NCI-H446 treated with DMSO at 0.1 percent for 48 hours (cell line): ENCODE measurements around the gene LHX1.

ENCODE experiments used
- DNase-seq: peaks from one replicate; lab custom pipeline; 2025; lab: John Stamatoyannopoulos, UW

Gene LHX1

DNA sequence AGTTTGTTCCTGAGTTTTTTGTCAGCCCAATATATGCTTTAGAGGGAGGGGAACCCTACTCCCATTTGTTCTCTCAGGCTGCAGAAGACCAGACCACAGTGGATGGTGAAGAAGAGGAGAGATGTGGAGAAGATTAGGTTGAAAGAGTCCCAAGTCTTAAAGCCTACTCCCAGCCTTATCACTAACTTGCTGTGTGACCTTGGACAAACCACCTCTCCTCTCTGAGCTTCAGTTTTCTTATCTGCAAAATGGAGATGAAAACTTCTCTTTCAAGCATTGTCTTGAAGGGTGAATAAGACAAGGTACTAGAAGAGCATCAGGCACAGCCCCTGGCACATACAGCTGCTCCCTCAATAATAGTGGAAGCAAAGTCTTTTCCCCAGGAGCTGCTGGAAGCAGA, 15.1 kb upstream of the LHX1 start:
- DNase-seq: no peak

DNA sequence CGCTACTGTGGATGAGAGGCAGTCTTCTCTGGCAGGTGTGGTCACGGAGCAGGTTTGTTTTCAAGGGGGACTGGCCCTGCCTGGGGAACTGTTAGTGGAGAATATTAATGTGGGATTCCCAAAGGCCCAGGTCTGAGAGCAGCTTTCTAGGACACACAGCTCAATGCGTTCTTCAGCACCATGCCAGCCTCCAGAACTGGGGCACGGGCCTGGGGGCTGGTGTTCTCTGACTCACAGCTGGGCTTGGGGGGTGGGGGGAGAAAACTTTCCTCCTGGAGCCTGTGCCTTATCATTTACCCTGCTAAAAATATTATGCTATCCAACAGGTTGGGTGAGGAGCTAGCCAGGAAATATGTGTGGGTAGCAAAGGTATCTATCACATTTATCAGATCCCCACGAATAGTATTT, 13.5 kb upstream of the LHX1 start:
- DNase-seq: no peak

DNA sequence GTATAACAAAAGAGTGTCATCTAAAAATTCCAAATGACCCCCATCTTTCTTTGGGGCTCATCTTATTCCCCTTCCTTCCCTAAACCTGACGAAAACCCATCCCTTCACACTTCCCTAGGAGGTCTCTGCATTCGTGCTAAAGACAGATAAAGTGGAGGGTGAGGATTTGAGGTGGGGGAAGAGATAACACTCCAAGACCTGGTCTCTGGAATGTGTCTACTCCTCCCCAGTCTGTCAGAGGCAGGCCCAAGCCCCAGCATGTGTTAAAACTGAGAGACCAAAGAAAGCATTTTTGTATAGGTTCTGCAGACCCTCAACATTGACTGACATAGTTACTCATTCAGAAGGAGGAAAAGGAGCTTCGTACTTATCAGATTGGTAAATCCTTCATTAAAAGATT, 11.0 kb upstream of the LHX1 start:
- no peak for DNase-seq

DNA sequence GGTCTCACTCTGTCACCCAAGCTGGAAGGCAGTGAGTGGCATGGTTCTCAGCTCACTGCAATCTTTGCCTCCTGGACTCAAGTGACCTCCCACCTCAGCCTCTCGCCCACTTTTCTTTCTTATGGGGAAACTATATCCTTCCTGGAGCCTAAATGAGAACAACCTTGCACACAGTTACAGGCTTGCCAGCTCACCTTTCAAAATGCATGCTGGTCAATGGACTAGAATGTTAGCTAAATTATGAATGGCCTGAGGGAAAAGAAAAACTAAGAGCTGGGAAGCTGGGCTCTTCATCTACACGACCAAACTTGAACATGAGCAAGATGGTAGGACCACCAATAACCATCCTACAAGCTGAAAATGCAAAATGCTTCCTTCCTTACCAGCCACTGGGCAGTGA, 10.6 kb upstream of the LHX1 start:
- no peak for DNase-seq

DNA sequence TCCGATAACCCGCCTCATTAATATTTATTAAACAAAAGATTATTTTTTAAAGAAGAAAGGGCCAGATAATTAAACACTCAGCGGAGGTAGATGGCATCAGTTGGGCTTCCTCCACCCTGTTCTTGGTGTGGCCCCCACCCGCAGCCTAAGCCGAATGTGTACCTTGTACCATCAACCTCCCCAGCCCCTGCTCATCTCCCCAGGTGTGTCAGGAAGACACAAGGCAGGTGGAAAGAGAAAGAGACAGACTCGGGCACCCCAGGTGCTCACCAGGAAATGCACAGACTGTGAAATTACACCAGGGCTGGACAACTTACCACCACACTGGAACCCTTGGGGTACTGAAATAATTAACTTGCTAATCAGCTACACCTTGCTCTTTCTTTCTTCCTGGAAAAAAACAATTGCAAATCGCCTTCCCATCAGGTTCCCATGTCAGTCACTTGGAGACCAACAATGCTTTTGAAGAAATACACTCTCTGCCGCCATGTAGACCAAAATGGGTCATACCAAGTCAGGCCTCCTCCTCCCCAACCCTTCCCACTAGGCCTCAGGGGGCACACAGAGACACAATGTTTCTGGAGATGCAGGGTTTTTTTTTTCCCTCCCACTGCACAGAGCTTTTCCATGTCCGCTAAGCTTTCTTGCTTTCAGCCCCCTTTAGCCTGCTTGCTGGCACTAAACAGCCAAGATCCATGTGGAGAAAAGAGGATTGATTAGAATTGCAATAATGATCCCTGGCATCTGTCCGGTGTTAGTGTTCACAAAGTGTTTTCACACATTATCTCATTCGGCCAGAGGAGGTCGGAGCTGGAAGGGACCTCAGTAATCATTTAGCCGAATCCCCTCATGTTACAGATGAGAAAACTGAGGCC, 8.6 kb upstream of the LHX1 start:
- no peak for DNase-seq

DNA sequence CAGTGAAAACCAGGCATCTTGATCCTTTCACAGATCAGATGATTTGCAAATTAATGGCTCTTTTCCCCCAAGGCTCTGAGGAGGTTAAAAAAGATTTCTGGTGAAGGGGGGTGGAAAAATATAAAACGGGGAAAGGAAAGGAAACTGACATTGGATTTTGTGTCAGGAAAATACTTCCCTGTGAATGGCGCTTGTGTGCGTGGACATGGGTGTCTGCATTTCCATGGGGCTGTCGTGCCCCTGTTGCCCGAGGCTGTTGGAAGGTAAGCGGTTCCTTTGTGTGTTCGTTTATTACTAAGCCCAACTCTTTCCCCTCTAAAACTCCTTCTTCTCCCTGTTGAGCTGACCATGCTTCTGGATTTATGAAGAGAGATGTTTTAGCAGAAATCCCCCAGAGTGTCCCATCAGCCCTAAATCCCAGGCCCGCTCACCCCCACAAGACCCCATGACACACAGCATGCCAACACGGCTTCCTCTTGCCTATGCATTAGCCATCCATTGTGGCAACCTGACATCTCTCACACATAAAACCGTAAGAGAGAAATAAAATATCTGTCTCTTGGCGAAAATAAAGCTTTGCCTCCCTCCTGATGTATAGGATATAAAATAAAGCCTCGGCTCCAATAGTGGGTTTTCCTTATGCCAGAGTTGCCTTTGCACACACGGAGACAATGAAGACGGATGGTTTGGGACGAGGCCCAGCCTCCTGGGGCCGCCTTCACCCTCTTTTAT, 7.3 kb upstream of the LHX1 start:
- DNase-seq: no peak

DNA sequence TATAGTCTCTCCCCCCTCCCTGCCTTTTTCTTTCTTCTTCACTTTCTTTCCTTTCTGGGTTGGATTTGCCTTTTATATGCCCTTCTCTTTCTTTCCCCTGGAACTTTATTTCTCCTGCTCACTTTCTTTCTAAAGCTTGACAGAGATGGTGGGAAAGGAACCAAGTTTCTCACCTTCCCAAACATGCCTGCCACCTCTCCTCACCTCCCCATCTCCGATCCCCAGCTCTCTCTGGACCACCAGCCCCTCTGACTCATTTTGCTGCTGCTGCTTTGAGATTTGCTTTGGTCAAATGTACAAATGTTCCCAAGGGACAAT, 6.7 kb upstream of the LHX1 start:
- DNase-seq: no peak

DNA sequence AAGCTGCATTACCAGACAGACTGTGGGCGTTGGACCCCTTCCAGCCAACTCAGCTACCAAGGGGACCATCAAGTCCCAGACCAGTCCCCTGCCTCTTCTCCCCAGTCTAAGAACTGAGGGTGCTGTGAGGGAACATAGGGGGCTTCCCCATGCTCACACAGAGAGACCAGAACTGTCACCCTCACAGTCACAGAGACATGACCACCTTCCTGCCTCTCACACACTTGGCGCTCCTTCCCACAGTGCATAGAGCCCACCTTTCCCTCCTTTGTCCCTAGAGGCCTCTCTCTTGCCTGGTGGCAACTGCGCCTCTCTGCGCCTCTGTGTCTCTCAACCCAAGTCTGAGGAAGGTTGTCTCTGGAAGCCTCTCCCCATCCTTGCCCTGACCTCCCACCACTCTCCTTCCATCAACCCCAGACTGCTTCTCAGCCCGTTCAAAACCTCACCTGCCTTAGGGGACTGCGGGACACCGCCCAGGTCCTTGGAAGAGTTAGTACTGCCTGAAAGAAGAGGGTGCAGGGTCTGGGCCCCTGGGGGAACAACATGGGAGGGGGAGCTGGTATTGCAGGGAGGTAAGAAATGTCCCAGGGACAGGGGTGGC, 6.1 kb upstream of the LHX1 start:
- DNase-seq: no peak

DNA sequence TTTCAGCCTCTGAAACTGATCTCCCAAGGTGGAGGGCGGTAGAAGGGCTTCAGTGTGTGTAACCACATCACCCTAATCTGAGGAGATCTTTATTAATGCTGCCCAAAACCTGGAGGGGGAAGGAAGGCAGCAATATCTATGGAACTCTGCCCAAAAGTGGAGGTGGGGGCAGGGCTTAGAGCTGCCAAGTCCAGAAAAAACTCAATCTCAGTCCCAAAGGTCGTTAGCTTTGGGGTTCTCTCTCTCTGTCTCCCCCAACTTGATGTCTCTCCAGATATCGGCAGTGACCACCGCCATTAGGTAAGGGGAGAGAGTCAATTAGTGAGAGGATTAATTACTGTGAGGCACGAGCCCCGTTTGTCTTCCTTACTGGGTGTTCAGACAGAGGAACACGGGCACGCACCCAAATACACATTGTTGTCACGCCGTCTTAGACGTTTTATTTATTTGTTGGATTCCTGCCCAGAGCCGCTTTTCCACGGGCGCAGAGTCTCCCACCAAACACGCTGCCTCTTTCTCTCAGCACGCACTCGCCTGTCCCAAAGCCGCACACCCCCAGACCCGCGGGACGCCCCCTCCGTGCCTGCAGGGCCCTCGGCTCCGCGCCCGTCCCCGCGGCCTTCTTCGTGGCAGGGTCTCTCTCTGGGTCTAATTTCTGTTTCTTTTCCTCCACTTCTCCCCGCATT, 5.4 kb upstream of the LHX1 start:
- DNase-seq: peak; percentile 9

DNA sequence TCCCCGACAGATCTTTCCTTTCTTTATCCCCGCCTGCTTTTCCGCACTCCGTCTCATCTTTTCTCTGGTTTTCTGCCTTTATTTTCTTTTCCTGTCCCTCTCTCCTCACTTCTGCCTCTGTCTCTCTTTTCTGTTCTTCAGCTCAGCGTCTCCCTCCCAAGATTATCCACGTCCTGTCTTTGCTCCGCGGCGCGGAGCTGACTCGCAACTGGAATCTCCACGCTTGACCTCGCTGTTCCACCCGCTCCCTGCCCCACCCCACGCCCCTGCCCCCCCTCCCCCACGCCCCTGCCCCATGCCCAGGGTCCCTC, 4.9 kb upstream of the LHX1 start:
- no peak for DNase-seq

DNA sequence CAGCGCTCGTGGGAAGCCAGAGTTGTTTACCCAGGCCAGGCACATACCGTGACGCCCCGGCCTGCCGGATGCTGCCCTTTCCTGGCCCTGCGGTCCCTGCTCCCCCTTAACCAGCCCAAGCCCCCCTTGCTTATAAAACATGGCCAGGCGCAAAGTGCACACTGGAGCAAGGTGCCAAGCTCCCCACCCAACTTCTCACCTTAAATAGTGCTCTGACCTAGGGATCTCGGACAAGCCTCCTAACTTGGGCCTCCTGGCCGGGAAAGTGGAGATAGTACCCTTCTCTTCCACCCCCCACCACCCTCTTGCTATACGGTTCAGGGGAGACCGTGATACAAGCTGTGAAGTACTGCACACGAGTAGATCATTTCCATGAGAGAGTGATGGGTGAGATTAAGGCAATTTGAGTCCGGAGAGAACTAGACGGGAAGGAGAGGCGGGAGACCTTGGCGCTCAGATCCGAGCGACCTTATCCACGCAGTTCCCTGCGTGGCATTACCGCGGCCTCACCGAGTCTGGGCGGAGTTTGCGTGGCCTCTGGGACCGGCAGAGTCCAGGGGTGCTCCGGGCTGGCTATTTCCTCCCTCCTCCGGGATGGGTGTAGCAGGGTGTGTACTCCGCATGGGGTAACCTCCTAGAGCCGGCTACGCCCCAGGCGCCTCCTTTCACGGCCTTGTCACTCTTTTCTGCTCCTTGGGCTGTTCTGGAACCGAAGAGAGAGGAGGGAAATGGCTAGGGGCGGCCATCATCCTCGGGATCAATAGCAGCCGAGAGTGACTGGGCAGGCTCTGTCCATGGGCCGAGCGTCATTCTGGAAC, 4.4 kb upstream of the LHX1 start:
- DNase-seq: no peak

DNA sequence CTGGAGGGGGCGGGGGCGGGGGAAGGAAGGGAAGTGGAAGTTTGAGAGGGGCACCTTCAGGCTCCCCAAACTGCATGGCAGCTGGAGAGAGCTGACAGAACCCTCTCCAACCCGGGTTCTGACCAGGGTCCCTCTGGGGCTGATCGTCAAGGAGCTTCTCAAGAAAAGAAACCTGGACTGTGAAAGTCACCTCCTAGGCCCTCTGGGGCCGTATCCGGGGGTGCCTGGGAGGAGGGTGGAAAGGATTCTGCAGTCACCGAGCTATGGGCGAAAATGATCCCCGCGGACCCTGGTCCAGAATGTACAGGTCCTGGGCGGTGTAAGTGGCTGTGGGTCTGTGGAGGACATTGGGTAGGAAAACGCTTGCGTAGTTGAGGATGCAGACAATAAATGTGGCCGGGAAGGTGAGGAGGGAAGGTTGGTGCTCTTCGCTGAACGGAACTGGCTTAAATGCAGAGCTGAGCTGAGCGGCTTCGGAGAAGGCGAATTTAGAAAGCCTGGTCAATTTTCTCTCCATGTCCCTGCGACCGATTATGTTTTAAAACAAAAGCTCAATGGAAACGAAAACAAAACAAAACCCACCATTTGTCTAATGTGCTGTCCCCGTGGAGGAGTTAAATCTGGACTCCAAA, 3.6 kb upstream of the LHX1 start:
- DNase-seq: no peak

DNA sequence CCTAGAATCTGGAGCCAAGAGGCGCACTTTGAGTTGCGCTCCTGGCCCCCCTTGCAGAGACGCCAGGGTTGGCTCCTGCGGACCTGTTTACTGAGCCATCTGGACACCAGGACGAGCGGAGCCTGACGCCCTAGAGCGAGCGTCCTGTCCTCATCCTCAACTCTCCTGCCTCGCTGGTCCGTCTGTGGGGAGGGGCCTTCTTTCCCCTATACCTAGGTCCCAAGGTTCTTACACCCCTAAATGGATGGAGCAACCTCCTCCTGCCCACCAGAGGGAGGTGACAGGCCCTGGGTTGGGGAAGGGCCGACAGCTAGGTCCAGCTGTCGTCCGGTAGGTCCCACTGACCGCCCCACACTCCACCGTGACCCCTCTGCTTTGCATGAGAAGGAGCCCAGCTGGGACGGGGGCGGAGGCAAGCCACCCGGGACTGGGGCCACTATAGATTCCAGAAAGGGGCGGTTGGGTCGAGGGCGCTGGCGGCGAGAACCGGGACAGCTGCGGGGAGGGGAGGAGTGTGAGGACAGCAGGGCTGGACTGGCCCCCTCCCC, 3.1 kb upstream of the LHX1 start:
- no peak for DNase-seq

DNA sequence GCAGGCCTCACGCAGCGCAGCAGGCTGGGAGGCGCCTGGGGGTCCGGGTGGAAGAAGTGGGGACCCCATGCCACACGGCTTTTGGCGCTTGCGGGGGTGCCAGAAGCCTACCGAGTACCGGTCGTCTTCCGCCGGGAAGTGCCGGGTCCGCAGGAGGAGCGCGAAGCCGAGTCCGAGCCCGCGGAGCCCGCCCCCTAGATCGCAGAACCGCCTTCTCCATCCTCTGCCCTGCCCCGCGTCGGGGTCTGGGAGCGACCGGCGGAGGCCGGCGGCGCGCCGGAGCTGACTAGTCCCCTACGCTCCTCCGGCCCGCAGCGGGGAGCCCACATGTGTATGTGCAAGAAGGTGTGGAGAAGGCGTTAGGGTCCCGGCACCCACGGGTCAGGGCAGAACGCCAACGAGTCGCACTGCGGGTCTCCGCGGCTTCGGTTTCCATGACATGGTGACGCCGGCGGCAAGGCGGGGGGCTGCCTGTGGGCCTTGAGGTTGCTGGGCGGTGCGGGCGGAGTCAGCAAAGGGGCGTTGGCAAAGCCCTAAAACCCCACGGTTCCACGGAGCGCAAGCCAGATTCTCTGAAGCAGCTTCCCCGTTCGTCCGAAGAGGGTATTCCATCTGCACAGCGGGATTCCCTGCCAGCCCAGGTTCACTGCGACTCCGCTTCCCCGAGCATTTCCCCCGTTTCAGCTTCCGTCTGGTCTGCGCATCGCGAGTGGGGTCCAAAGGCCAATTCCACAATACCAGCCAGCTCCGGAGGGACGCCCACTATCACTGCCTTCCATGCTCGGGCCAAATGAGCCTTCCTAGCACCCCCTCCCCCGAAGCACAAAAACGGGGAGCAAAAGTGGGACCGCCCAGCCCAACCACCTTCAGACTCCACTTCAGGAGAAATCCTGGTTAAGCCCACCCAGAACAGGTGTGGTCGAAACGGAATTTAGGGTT, 2.3 kb upstream of the LHX1 start:
- no peak for DNase-seq

DNA sequence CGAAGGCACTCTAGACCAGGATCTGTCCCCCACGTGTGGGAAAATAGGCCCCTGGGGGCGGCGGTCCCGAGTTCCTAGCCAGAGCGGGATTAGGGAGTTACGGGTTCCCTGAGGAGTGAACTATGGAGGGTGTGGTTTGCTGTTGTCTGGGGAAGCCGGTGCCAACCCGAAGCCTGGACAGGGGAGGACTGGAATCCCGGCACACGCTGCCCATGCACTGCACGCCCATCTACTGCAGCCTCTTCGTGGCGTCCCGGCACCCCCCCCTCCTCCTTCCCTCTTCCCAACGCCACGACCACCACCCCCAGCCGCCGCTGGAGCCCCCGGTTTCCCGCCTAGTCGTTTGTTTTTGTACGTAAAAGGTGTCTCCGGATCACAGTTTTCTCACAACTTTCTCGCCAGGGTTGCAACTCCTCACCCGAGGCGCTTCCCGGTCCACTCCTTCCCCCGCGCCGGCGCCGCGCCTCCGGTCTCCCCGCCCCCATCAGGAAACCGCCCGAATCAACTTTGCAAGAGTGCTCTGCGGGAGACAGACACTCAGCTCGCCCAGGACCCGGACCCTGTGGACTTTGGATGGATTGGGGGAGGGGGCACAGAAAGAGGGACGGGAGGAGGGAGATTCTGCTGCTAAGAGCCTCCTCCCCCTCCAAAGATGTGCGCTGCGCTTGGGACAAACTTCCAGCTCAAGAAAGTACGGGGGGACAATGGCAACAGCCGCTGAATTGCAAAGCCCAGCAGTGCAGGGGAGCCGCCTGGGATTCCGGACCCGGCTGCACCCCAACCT, 1.4 kb upstream of the LHX1 start:
- DNase-seq: no peak

DNA sequence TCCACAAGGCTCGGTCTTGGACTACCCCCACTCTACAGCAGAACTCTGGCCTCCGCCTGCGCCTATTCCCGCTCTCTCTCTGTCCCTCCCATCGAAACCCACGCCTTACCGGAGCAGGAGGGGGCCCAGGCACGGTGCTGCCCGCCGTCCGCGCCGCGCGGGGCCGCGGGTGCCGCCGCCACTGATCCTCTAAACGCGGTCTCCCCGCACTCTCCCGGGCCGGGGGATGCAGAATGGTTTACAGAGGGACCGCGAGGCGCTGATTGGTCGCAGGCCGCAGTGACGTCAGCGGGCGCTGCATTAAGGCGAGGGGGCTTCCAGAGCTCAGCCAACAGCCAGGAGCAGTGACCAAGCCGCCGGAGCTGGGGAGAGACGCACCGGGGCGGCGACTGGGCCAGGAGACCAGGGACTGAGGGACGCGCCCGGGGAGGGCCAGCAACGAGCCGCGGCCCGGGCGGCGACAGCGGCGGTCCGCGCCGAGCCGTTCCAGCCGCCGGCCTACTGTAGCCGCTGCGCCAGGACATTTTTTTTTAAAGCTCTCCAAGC, 747 bp upstream of the LHX1 start:
- DNase-seq: no peak

DNA sequence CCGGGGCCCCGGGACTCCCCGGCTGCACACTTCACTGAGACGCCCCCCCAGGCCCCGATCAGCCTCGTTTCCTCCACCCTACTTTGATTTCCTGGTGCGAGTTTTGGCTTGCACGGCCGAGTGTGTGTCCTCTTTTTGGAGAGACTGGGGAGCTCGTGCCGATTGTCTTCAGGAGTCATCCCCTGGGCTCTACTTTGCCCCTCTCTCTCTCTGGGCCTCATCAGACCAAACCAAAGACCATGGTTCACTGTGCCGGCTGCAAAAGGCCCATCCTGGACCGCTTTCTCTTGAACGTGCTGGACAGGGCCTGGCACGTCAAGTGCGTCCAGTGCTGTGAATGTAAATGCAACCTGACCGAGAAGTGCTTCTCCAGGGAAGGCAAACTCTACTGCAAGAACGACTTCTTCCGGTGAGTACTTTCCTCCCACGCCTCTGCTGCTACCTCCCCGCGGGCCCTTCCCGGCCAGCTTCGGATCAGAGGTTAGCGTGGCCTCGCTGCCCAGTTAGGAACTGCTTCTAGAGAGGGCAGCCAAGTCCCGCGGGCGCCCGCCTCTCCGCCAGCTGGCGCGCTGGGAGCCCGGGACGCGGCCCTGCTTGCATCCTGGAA, 787 bp downstream of the LHX1 start:
- DNase-seq: no peak

DNA sequence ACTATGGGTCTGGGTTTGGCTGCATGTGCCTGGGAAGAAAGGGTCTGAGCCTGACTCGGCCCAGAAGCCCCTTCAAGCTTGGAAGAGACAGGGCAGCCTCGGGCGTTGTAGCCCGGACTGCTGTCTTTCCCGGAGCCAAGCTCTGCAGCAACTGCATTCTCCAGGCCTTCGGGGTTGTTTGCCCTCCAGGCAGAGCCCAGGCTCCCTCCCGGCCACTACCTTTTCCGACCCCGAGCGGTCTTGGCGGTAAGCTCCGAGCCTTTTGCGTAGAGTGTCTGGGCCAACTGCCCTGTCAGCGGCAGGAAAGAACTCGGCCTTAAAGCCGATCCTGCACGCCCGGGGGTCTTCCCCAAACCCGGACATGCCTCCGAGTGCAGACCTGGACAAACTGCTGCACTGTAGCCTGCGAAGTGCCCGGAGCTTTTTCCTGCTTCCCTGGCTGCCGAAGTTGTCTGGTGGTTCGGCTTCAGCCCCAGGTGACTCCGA, 1.3 kb downstream of the LHX1 start:
- DNase-seq: no peak
